Endothelial cell of umbilical vein (primary cell): ENCODE measurements around the gene BCR. TPM values are rescaled to one million over a fixed set of nuclear protein-coding genes. Genes with fewer than 3 reads are reported as not detected.

ENCODE experiments used
- BruUV-seq: library from RNA; stranded (reverse); fragments of 400-500 nt; replicated peaks from 2 replicates; lab custom pipeline; 2021; lab: Mats Ljungman, UMichigan
- CTCF ChIA-PET: fragments of 300-600, 350-600 bp; sonication (Branson Sonifier 250); formaldehyde crosslinking; loops from one replicate; lab custom pipeline; 2021; ENCODE audit warnings: antibody characterized with exemption, inconsistent platforms; lab: Charles Lee
- POLR2A ChIA-PET: fragments of 300-600, 350-600 bp; sonication (Branson Sonifier 250); formaldehyde crosslinking; loops from one replicate; lab custom pipeline; 2021; ENCODE audit warnings: antibody characterized with exemption, inconsistent platforms; lab: Charles Lee
- DNase-seq: peaks from one replicate; pipeline ENCODE4 v3.0.0-alpha.2; 2011; ENCODE audit warnings: low read depth, low spot score
- FAIRE-seq: peaks from 2 replicates; lab custom pipeline; 2011; peaks lifted over from hg19 to GRCh38; lab: Jason Lieb, UNC
- H2AFZ ChIP-seq: 2 replicates; pipeline ENCODE4 v1.6.0; 2012; ENCODE audit warnings: low read depth, low read length, control low read depth, inconsistent platforms
- H3K27ac ChIP-seq: 2 replicates; pipeline ENCODE4 v1.5.1; 2011; ENCODE audit warnings: low read depth, mild to moderate bottlenecking, control low read depth, low read length, moderate library complexity; ENCODE audit not compliant: insufficient read depth
- H3K27me3 ChIP-seq, 2 experiments: 2 replicates each; pipeline versions ENCODE4 v1.6.0 to v1.6.1; 2011; ENCODE audit warnings: low read length in 2 of 2, mixed read lengths in 1 of 2; ENCODE audit not compliant: control insufficient read depth in 2 of 2, insufficient read depth in 2 of 2
- H3K36me3 ChIP-seq, 2 experiments: 2 replicates in 1 of 2; 3 replicates in 1 of 2; pipeline ENCODE4 v1.5.1; 2011; ENCODE audit warnings: low read length in 2 of 2, mild to moderate bottlenecking in 1 of 2, moderate library complexity in 1 of 2; ENCODE audit not compliant: control insufficient read depth in 2 of 2, insufficient read depth in 2 of 2; ENCODE audit errors: extremely low read depth in 1 of 2
- H3K4me1 ChIP-seq: 3 replicates; pipeline ENCODE4 v1.5.1; 2011; ENCODE audit warnings: mild to moderate bottlenecking, low read length; ENCODE audit not compliant: control insufficient read depth, insufficient read depth; ENCODE audit errors: extremely low read depth
- H3K4me2 ChIP-seq: 2 replicates; pipeline ENCODE4 v1.6.1; 2011; ENCODE audit warnings: low read length, control low read depth, mixed read lengths; ENCODE audit not compliant: insufficient read depth
- H3K4me3 ChIP-seq, 3 experiments: fragments of 200-600 bp in 1 of 3; sonication (generic), shearing (Covaris generic) in 1 of 3; replicated peaks in 1 of 3; 2 replicates each; pipeline ENCODE4 v1.5.1; 2011 to 2016; ENCODE audit warnings: control low read depth in 3 of 3, low read length in 3 of 3, mild to moderate bottlenecking in 2 of 3, inconsistent platforms in 1 of 3, low read depth in 1 of 3, moderate library complexity in 1 of 3; ENCODE audit not compliant: insufficient read depth in 1 of 3
- H3K79me2 ChIP-seq: 2 replicates; pipeline ENCODE4 v1.6.0; 2012; ENCODE audit warnings: low read length, inconsistent platforms; ENCODE audit not compliant: control insufficient read depth, insufficient read depth
- H3K9ac ChIP-seq: replicated peaks from 2 replicates; pipeline ENCODE3; 2011; ENCODE audit warnings: low read length, control low read depth; ENCODE audit not compliant: insufficient read depth; ENCODE audit errors: extremely low read depth
- H3K9me1 ChIP-seq: replicated peaks from 3 replicates; pipeline ENCODE4 v1.6.0; 2011; ENCODE audit warnings: mild to moderate bottlenecking, low read length; ENCODE audit not compliant: control insufficient read depth, insufficient read depth; ENCODE audit errors: extremely low read depth
- H3K9me3 ChIP-seq: replicated peaks from 2 replicates; pipeline ENCODE4 v1.5.1; 2012; ENCODE audit warnings: low read length, inconsistent platforms; ENCODE audit not compliant: control insufficient read depth, insufficient read depth
- H4K20me1 ChIP-seq: replicated peaks from 2 replicates; pipeline ENCODE3; 2011; ENCODE audit warnings: mild to moderate bottlenecking, low read length; ENCODE audit not compliant: control insufficient read depth, insufficient read depth; ENCODE audit errors: extremely low read depth
- CTCF ChIP-seq, 2 donors: IDR thresholded peaks; 1 replicate in 1 of 2; 2 replicates in 1 of 2; pipeline ENCODE4 v1.5.1; 2011; ENCODE audit warnings: low read length in 2 of 2, mild to moderate bottlenecking in 2 of 2, moderate library complexity in 2 of 2, control low read depth in 1 of 2, inconsistent platforms in 1 of 2, low read depth in 1 of 2; ENCODE audit not compliant: insufficient read depth in 1 of 2; ENCODE audit errors: extremely low read depth in 1 of 2
- EZH2 ChIP-seq: IDR thresholded peaks from 2 replicates; pipeline ENCODE4 v1.6.1; 2012; ENCODE audit warnings: borderline replicate concordance, low read depth, mild to moderate bottlenecking, moderate library complexity, low read length, inconsistent platforms; ENCODE audit not compliant: severe bottlenecking
- FOS ChIP-seq: IDR thresholded peaks from 2 replicates; pipeline ENCODE4 v1.6.1; 2011; ENCODE audit warnings: mild to moderate bottlenecking, low read length, moderate library complexity, borderline replicate concordance; ENCODE audit not compliant: insufficient read depth
- GATA2 ChIP-seq: IDR thresholded peaks from 2 replicates; pipeline ENCODE4 v1.7.0; 2011; ENCODE audit warnings: low read depth, mild to moderate bottlenecking, moderate library complexity, mixed read lengths, low read length; ENCODE audit not compliant: insufficient read length, insufficient read depth
- JUN ChIP-seq: IDR thresholded peaks from 2 replicates; pipeline ENCODE4 v1.6.1; 2011; ENCODE audit warnings: borderline replicate concordance, low read depth; ENCODE audit not compliant: insufficient read length, insufficient read depth
- MYC ChIP-seq: IDR thresholded peaks from one replicate; pipeline ENCODE4 v1.6.1; 2011; ENCODE audit warnings: mild to moderate bottlenecking, low read depth, low read length
- POLR2AphosphoS5 ChIP-seq: IDR thresholded peaks from 2 replicates; pipeline ENCODE4 v1.6.1; 2012; ENCODE audit warnings: low read depth, mild to moderate bottlenecking, control low read depth, low read length, moderate library complexity; ENCODE audit not compliant: insufficient read depth
- dilution Hi-C: fragments of 300-500 bp; cut with MboI; formaldehyde crosslinking; loops from one replicate; pipeline ENCODE4 v1.15.0; 2019; ENCODE audit warnings: low sequenced_read_pairs; ENCODE audit not compliant: extremely low pct_ligation_motif_present
- intact Hi-C: fragments of 100-400 bp; cut with micrococcal nuclease; formaldehyde crosslinking; loops from one replicate; pipeline ENCODE4 v1.10.0; 2022
- polyA plus RNA-seq, 4 experiments: library from polyadenylated mRNA; depleted of rRNA in 3 of 4; stranded (reverse) in 3 of 4; unstranded in 1 of 4; fragments of >200 nt; gene quantifications; 2 replicates each; pipeline versions ENCODE4 v1.2.1 to v1.2.3, GENCODE V29; 2011 to 2012; ENCODE audit warnings: missing spikeins in 1 of 4
- total RNA-seq: library from RNA; stranded (reverse); gene quantifications from 2 replicates; pipeline ENCODE4 v1.2.3, GENCODE V29; 2021

The BCR gene
- total and polyA plus RNA-seq, 2 donors (not counting 3 experiments of a cell fraction or from before 2014, with no cell fraction given), result 129 to 141 TPM

DNA sequence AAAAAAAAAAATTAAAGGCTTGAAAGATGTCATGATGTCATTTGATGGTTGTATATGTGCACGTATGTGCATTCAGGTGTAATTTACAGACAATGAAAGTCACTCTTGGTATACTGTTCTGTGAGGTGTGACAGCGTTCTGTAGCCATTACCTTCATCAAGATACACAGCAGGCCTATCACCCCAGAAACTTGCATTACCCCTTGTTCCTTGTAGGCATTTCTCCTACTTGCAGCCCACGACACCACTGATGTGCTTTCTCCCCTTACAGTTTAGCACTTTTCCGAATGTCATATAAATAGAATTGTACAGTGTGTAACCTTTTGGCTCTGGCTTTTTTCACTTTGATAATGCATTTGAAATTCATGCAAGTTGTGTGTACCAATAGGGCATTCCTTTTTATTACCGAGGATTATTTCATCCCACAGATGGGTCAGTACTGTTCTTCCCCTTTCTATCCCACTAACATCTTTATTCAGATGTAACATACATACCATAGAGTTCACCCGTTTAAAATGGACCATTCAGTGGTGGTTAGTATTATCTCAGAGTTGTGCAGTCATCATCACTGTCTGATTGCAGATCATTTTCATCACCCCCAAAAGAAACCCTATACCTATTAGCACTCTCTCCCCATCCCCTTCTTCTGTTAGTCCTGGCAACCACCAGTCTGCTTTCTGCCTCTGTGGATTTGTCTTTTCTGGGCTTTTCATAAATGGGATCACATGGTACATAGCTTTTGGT lies 30.3 kb downstream of the BCR start:
- TF ChIP-seq MYC, result no peak
- TF ChIP-seq JUN, result no peak
- no peak for TF ChIP-seq FOS
- TF ChIP-seq EZH2, result no peak
- TF ChIP-seq GATA2, result no peak
- TF ChIP-seq CTCF (IDR thresholded peaks at IDR 0.05; ENCODE audit: extremely low read depth in 1 of 2, insufficient read depth in 1 of 2, low read depth in 1 of 2, low read length in 2 of 2), result no peak
- TF ChIP-seq POLR2AphosphoS5, result no peak
- intact Hi-C loops (no loop called here), dilution Hi-C loops (no loop called here)
- H3K36me3 ChIP-seq, result peaks cover 4 to 9% of the 10 kb centered on the region in 2 experiments
- no peaks in the 10 kb centered on the region for H4K20me1 ChIP-seq
- DNase-seq (no peak), FAIRE-seq (no peak)
- H3K9ac ChIP-seq, result no peak overlapping the region
- H3K4me1 ChIP-seq, result peaks cover 37% of the 10 kb centered on the region
- no TSS peak for BruUV-seq
- no peak overlapping the region for H3K4me2 ChIP-seq
- no peak overlapping the region for H2AFZ ChIP-seq
- no peak overlapping the region for H3K4me3 ChIP-seq
- H3K9me3 ChIP-seq, result no peaks in the 10 kb centered on the region
- CTCF ChIA-PET, result interaction anchor here (0.6 to 6.2 kb wide), 4 partner anchors 10 to 28 kb away, joined by 3 to 41 read pairs (median 3); partner anchors contain the start of gene BCR
- H3K9me1 ChIP-seq, result no peaks in the 10 kb centered on the region
- no peak overlapping the region for H3K27ac ChIP-seq
- POLR2A ChIA-PET, result no interaction called here
- no peaks in the 10 kb centered on the region for H3K27me3 ChIP-seq
- peaks cover 93% of the 10 kb centered on the region for H3K79me2 ChIP-seq
